ENCODE results near the gene PSMB8. TPM values are rescaled to one million over a fixed set of nuclear protein-coding genes. Genes with fewer than 3 reads are reported as not detected.

PSMB8 gene
- total and polyA plus RNA-seq, 8 donors: 37.9 to 122 (median 42.9) TPM

DNA sequence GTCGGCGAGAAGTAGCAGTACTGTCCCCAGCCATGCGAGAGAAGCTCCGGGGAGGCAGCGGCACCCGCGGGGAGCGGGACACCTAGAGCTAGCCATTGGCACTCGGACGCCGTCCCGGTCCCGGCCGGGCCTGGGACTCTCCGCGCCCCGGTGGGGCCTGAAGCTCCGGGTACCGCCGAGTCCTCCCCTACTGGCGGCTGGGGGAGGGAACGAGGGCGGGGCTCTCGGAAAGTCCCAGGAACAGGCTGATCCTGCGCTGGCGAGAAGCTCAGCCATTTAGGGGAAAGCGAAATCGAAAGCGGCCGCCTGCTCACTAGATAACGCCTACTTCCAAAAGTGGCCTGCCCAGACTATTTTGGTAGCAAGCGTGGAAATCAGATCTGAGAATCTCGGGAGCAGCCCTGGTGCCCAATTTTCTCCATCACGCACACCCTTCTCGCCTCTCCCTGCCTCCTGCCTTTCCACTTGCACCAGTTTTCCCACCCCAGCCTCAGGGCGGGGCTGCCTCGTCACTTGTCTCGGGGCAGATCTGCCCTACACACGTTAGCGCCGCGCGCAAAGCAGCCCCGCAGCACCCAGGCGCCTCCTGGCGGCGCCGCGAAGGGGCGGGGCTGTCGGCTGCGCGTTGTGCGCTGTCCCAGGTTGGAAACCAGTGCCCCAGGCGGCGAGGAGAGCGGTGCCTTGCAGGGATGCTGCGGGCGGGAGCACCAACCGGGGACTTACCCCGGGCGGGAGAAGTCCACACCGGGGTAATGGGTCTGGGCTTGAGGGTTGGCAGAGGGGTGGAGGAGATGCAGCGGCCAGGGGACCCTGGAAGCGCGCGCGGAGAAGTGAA, 9.9 kb upstream of the PSMB8 start, which contains the start of the genes PSMB9 and TAP1:
PSMB9 (plus strand) TSS at position 652 of the 835 bp plus-strand sequence; CDS start at position 690, 38 bp downstream.
TAP1 (minus strand) TSS at position 164 of the 835 bp plus-strand sequence; CDS start at position 96, 68 bp downstream.
- ATAC-seq: peak; percentile 94
- Histone ChIP-seq H3K4me1 (peaks cover 11 to 72% of the 10 kb centered on the region in 2 donors), H3K9me3 (no peaks in the 10 kb centered on the region), H3K27ac (peak within 1 kb of the TSS; percentile 98 to 99), H3K4me3 (peak within 1 kb of the TSS; percentile 86 to 94), H3K27me3 (no peaks in the 10 kb centered on the region), H3K36me3 (peaks cover 3 to 62% of the 10 kb centered on the region in 2 donors)
- DNase-seq: peak; percentile 94 to 99 (median 96)
- TF ChIP-seq, protein P1, sequence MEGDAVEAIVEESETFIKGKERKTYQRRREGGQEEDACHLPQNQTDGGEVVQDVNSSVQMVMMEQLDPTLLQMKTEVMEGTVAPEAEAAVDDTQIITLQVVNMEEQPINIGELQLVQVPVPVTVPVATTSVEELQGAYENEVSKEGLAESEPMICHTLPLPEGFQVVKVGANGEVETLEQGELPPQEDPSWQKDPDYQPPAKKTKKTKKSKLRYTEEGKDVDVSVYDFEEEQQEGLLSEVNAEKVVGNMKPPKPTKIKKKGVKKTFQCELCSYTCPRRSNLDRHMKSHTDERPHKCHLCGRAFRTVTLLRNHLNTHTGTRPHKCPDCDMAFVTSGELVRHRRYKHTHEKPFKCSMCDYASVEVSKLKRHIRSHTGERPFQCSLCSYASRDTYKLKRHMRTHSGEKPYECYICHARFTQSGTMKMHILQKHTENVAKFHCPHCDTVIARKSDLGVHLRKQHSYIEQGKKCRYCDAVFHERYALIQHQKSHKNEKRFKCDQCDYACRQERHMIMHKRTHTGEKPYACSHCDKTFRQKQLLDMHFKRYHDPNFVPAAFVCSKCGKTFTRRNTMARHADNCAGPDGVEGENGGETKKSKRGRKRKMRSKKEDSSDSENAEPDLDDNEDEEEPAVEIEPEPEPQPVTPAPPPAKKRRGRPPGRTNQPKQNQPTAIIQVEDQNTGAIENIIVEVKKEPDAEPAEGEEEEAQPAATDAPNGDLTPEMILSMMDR (IDR thresholded peaks at IDR 0.05): peak; percentile 49 to 72
- intact Hi-C loops (cut with DNase I): no loop called here

DNA sequence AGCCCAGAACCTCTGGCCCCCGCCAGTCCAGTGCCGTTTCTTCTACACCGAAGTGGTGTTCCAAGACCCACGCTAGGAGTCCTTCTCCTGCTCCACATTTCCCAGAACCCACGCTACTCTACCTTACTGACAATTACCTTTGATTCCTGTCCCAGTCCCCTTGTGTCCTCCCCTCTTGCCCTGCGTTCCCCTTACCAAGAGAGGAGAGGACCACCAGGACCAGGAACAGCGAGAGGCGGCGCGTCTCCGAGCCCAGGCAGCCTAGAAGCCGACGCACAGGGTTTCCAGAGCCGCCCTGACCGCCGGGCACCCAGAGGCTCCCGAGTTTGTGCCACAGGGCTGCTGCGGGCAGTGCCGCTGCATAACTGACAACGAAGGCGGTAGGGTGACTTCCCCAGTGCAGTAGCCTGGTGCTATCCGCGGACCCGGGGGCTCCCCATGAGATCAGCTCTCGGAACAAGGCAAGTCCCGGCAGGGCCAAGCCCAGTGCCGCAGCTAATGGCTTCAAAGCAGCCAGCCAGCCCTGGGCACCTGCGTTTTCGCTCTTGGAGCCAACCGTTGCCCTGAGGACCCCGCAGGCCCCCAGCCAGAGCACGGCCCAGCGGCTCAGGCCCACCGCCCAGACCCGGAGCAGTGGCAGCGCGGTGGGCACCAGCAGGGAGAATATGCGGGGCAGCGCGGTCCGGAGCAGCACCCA, 9.1 kb upstream of the PSMB8 start:
- Histone ChIP-seq H3K4me1 (peaks cover 11 to 73% of the 10 kb centered on the region in 2 donors), H3K4me3 (peak overlapping the region; percentile 86 to 94), H3K27me3 (no peaks in the 10 kb centered on the region), H3K9me3 (no peaks in the 10 kb centered on the region), H3K36me3 (peaks cover 2 to 62% of the 10 kb centered on the region in 2 donors), H3K27ac (peak overlapping the region; percentile 98 to 99)
- intact Hi-C loops (cut with DNase I): no loop called here
- DNase-seq (peak; percentile 38 to 87 (median 46)), ATAC-seq (peak; percentile 43)
- TF ChIP-seq, protein P1 (IDR thresholded peaks at IDR 0.05): no peak

DNA sequence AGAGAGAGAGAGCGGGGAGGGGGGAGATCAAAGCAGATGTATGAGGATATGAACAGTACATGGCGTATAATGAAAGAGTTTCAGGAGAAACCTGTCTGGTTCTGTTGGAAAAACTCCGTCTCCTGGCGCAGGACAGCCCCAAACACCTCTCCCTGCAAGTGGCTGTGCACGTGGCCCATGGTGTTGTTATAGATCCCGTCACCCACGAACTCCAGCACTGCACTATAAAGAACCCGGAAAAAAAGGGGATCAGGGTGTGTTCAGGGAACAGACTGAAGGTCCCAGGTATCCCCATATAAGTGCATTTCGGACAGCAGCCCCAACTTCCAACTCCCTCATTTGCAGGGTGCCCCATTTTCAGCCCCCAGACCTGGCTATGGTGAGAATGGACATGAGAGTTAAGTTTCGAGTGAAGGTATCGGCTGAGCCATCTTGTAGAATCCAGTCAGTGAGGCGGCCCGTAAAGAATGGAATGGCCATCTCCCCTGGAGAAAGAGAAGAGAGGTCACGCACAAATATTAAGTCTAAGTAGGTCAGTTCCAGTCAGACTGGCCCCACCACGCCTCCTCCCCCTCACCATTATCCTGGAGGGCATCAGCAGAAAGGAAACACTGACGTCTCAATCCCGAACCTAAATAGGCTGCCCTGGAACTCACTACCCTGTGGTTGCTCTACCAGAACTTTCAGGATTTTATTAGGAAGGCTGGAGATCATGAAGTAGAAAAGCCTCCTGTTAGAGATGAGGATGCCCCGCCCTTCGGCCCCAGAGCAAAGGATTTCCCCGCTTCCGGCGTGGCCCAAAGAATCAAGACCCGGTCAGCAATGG, 8.4 kb upstream of the PSMB8 start:
- peak in 2 of 4 donors; percentile 57 to 87 for DNase-seq
- ATAC-seq: peak; percentile 2
- H3K9me3 ChIP-seq: no peaks in the 10 kb centered on the region
- peaks cover 0 to 62% of the 10 kb centered on the region in 2 donors for H3K36me3 ChIP-seq
- H3K27me3 ChIP-seq: no peaks in the 10 kb centered on the region
- H3K4me1 ChIP-seq: peaks cover 11 to 74% of the 10 kb centered on the region in 2 donors
- TF ChIP-seq, protein P1 (IDR thresholded peaks at IDR 0.05): no peak
- H3K4me3 ChIP-seq: peak overlapping the region; percentile 86 to 94
- H3K27ac ChIP-seq: peak overlapping the region; percentile 98 to 99
- intact Hi-C loops (cut with DNase I): no loop called here

DNA sequence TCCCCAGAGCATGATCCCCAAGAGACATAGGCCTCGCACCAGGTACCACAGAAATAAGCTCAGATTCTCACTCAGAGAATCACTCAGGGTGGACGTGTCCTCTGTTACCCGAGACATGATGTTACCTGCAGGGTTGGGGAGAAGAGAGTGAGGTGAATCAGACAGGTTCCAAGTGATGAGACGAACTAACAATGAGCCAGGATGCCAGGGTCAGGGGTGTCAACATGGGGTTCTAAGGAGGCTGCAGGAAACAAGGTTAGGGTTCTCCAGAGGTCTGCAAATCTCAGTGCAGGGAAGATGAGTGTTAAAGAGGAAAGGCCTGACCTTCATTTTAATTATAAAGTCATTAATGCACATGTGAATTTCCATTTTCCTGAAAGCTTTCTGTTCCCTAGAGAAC, 7.2 kb upstream of the PSMB8 start:
- ATAC-seq (no peak), DNase-seq (no peak)
- Histone ChIP-seq H3K27me3 (no peaks in the 10 kb centered on the region), H3K9me3 (no peaks in the 10 kb centered on the region), H3K4me1 (peaks cover 11 to 79% of the 10 kb centered on the region in 2 donors), H3K36me3 (peaks cover 0 to 62% of the 10 kb centered on the region in 2 donors), H3K4me3 (peak overlapping the region in 1 of 2 donors; percentile 94), H3K27ac (no peak overlapping the region)
- TF ChIP-seq, protein P1 (IDR thresholded peaks at IDR 0.05): no peak
- intact Hi-C loops (cut with DNase I): no loop called here
